HCT116 (cell line): ENCODE measurements around the gene ANO10.

ENCODE experiments used
- CTCF ChIP-seq, 3 experiments: fragments of 200-600 bp in 1 of 3; sonication (generic) in 1 of 3; IDR thresholded peaks in 2 of 3; conservative IDR thresholded peaks in 1 of 3; 2 replicates each; pipeline ENCODE4 v1.5.1; 2012 to 2017; ENCODE audit warnings: low read depth in 2 of 3, low read length in 2 of 3, antibody characterized with exemption in 1 of 3, borderline replicate concordance in 1 of 3, control low read depth in 1 of 3, mild to moderate bottlenecking in 1 of 3, mixed read lengths in 1 of 3, mixed run types in 1 of 3, moderate library complexity in 1 of 3; ENCODE audit not compliant: insufficient read depth in 1 of 3
- EZH2 ChIP-seq: fragments of 200-600 bp; sonication (generic); IDR thresholded peaks from 2 replicates; pipeline ENCODE4 v1.6.1; 2017; ENCODE audit warnings: antibody characterized with exemption, mixed run types
- FOSL1 ChIP-seq: IDR thresholded peaks from 2 replicates; pipeline ENCODE4 v1.6.1; 2012; ENCODE audit warnings: low read depth
- POLR2A ChIP-seq: IDR thresholded peaks from 2 replicates; pipeline ENCODE4 v1.7.0; 2011; ENCODE audit warnings: borderline replicate concordance; ENCODE audit not compliant: insufficient read depth, insufficient read length; ENCODE audit errors: extremely low read depth
- POLR2AphosphoS5 ChIP-seq: IDR thresholded peaks from 2 replicates; pipeline ENCODE4 v1.6.1; 2011; ENCODE audit warnings: mild to moderate bottlenecking, low read depth, low read length, moderate library complexity
- RAD21 ChIP-seq: IDR thresholded peaks from 2 replicates; pipeline ENCODE4 v1.6.1; 2012; ENCODE audit warnings: low read depth, mild to moderate bottlenecking
- REST ChIP-seq: IDR thresholded peaks from 2 replicates; pipeline ENCODE4 v1.6.1; 2012; ENCODE audit warnings: low read depth
- SRF ChIP-seq: IDR thresholded peaks from 2 replicates; pipeline ENCODE4 v1.6.1; 2012; ENCODE audit warnings: low read depth
- TCF7L2 ChIP-seq: IDR thresholded peaks from 2 replicates; pipeline ENCODE4 v1.7.0; 2011; ENCODE audit warnings: borderline replicate concordance, inconsistent platforms; ENCODE audit not compliant: insufficient read depth, insufficient read length; ENCODE audit errors: extremely low read depth
- YY1 ChIP-seq: IDR thresholded peaks from 2 replicates; pipeline ENCODE4 v1.6.1; 2011; ENCODE audit warnings: low read length, low read depth, moderate library complexity, mild to moderate bottlenecking; ENCODE audit not compliant: insufficient replicate concordance; ENCODE audit errors: extremely low read depth
- ZNF274 ChIP-seq: fragments of 200-500 bp; sonication (Bioruptor generic); IDR thresholded peaks from 2 replicates; pipeline ENCODE4 v1.6.1; 2014; ENCODE audit warnings: mild to moderate bottlenecking, low read depth, low read length, inconsistent platforms

GRCh38 chr3:43445820-43446219, 176.0 kb downstream of the ANO10 start:
- TF ChIP-seq CTCF (IDR thresholded peaks at IDR 0.05 in 2 of 3, conservative IDR thresholded peaks at IDR 0.05 in 1 of 3; ENCODE audit: borderline replicate concordance in 1 of 3, insufficient read depth in 1 of 3, low read depth in 2 of 3, low read length in 2 of 3) = no peak
- TF ChIP-seq RAD21 = no peak
- no peak for TF ChIP-seq EZH2
- no peak for TF ChIP-seq POLR2A
- TF ChIP-seq POLR2AphosphoS5 = no peak
- no peak for TF ChIP-seq YY1
- no peak for TF ChIP-seq REST
- no peak for TF ChIP-seq ZNF274
- no peak for TF ChIP-seq SRF
- no peak for TF ChIP-seq TCF7L2
- TF ChIP-seq FOSL1 = no peak
